A549 (cell line): ENCODE data around the gene CATSPER4. TPM values are rescaled to one million over a fixed set of nuclear protein-coding genes. Genes with fewer than 3 reads are reported as not detected.

Experiments
- ATAC-seq, 2 experiments: fragments of 200-7000 bp in 1 of 2; fragments of >200 bp in 1 of 2; cut with Nextera tagmentation in 1 of 2; cut with Tn5 transposase in 1 of 2; 3 replicates each; pipeline versions ENCODE4 v1.8.0 to v1.9.1; 2018 to 2020; ENCODE audit warnings: mild to moderate bottlenecking in 1 of 2, moderate library complexity in 1 of 2
- CTCF ChIA-PET: fragments of 300-600 bp; sonication (Branson Sonifier 250); formaldehyde crosslinking; extraction: SDS; loops from one replicate; lab custom pipeline; 2021; ENCODE audit warnings: antibody characterized with exemption, inconsistent platforms; lab: Yijun Ruan, JAX
- POLR2A ChIA-PET: fragments of 350-600 bp; formaldehyde crosslinking; extraction: SDS; loops from one replicate; lab custom pipeline; 2021; ENCODE audit warnings: antibody characterized with exemption, inconsistent platforms; lab: Yijun Ruan, JAX
- DNase-seq, 2 experiments: peaks; one replicate each; pipeline versions ENCODE4 v3.0.0 to v3.0.0-alpha.2; 2011 to 2016; ENCODE audit warnings: low read depth in 1 of 2, low spot score in 1 of 2
- FAIRE-seq: peaks from 2 replicates; lab custom pipeline; 2011; peaks lifted over from hg19 to GRCh38; lab: Jason Lieb, UNC
- H3K27ac ChIP-seq, 2 experiments: fragments of >200 bp; sonication (Bioruptor Twin); formaldehyde crosslinking; 3 replicates each; pipeline ENCODE4 v1.5.1; 2016 to 2017
- H3K4me1 ChIP-seq: fragments of >200 bp; sonication (Bioruptor Twin); formaldehyde crosslinking; 3 replicates; pipeline ENCODE4 v1.6.1; 2016
- H3K4me2 ChIP-seq: fragments of >200 bp; sonication (Bioruptor Twin); formaldehyde crosslinking; 3 replicates; pipeline ENCODE4 v1.6.1; 2016
- H3K4me3 ChIP-seq: fragments of >200 bp; sonication (Bioruptor Twin); formaldehyde crosslinking; 3 replicates; pipeline ENCODE4 v1.5.1; 2016
- H3K9me3 ChIP-seq: fragments of >200 bp; sonication (Bioruptor Twin); formaldehyde crosslinking; 3 replicates; pipeline ENCODE4 v1.6.1; 2016
- BHLHE40 ChIP-seq: IDR thresholded peaks from 2 replicates; pipeline ENCODE4 v1.6.1; 2012; ENCODE audit warnings: low read depth, low read length, inconsistent platforms
- CEBPB ChIP-seq, 2 experiments: fragments of >200 bp in 1 of 2; sonication (Bioruptor Twin) in 1 of 2; formaldehyde crosslinking in 1 of 2; IDR thresholded peaks; 2 replicates each; pipeline ENCODE4 v1.6.1; 2012 to 2016
- EP300 ChIP-seq, 2 experiments: fragments of >200 bp; sonication (Bioruptor Twin); formaldehyde crosslinking; IDR thresholded peaks; 2 replicates in 1 of 2; 3 replicates in 1 of 2; pipeline ENCODE4 v1.6.1; 2016 to 2017
- FOSB ChIP-seq: fragments of 250-450 bp; sonication (Bioruptor Pico); IDR thresholded peaks from 2 replicates; pipeline ENCODE4 v1.5.0; 2020; ENCODE audit warnings: mild to moderate bottlenecking, moderate library complexity
- FOXS1 ChIP-seq: fragments of 250-450 bp; sonication (Bioruptor Pico); IDR thresholded peaks from 2 replicates; pipeline ENCODE4 v1.5.0; 2020; ENCODE audit warnings: mild to moderate bottlenecking, moderate library complexity
- GATA3 ChIP-seq: IDR thresholded peaks from 2 replicates; pipeline ENCODE4 v1.6.1; 2012; ENCODE audit warnings: borderline replicate concordance
- HOXA7 ChIP-seq: fragments of 250-450 bp; sonication (Bioruptor Pico); IDR thresholded peaks from 2 replicates; pipeline ENCODE4 v1.5.0; 2020; ENCODE audit warnings: mild to moderate bottlenecking, moderate library complexity
- JUN ChIP-seq, 2 experiments: fragments of >200 bp; sonication (Bioruptor Twin); formaldehyde crosslinking; IDR thresholded peaks; 2 replicates in 1 of 2; 3 replicates in 1 of 2; pipeline ENCODE4 v1.6.1; 2016 to 2017
- MAZ ChIP-seq: fragments of 150-350 bp; IDR thresholded peaks from 2 replicates; pipeline ENCODE4 v1.6.1; 2014; ENCODE audit warnings: antibody characterized with exemption, low read depth, low read length, borderline replicate concordance
- MYC ChIP-seq: IDR thresholded peaks from 2 replicates; pipeline ENCODE4 v1.6.1; 2012; ENCODE audit warnings: mild to moderate bottlenecking, inconsistent platforms, low read length, improper control_type of control experiment, borderline replicate concordance
- POLR2AphosphoS2 ChIP-seq: conservative IDR thresholded peaks from 2 replicates; pipeline ENCODE4 v1.6.1; 2012; ENCODE audit warnings: low read length, improper control_type of control experiment, inconsistent platforms
- RAD21 ChIP-seq, 2 experiments: fragments of >200 bp in 1 of 2; sonication (Bioruptor Twin) in 1 of 2; formaldehyde crosslinking in 1 of 2; IDR thresholded peaks in 1 of 2; conservative IDR thresholded peaks in 1 of 2; 2 replicates in 1 of 2; 3 replicates in 1 of 2; pipeline ENCODE4 v1.6.1; 2012 to 2018; ENCODE audit warnings: inconsistent platforms in 1 of 2
- RFX5 ChIP-seq: fragments of 450-650 bp; IDR thresholded peaks from 2 replicates; pipeline ENCODE4 v1.7.1; 2014; ENCODE audit warnings: antibody characterized with exemption, mild to moderate bottlenecking, moderate library complexity
- SMC3 ChIP-seq: fragments of >200 bp; sonication (Bioruptor Twin); formaldehyde crosslinking; IDR thresholded peaks from 3 replicates; pipeline ENCODE4 v1.6.1; 2018; ENCODE audit warnings: inconsistent platforms
- TFCP2L1 ChIP-seq: fragments of 250-450 bp; sonication (Bioruptor Pico); IDR thresholded peaks from 2 replicates; pipeline ENCODE4 v1.5.0; 2021; ENCODE audit warnings: mild to moderate bottlenecking
- ZFP36 ChIP-seq: fragments of 450-650 bp; IDR thresholded peaks from 2 replicates; pipeline ENCODE4 v1.6.1; 2014; ENCODE audit warnings: borderline replicate concordance; ENCODE audit not compliant: partially characterized antibody
- ZSCAN20 ChIP-seq: fragments of 250-450 bp; sonication (Bioruptor Pico); IDR thresholded peaks from 2 replicates; pipeline ENCODE4 v1.8.0; 2022; ENCODE audit warnings: mild to moderate bottlenecking, moderate library complexity
- WGBS: methylation state at CpG from one replicate; pipeline ENCODE4 v1.1.6; 2017; ENCODE audit errors: missing lambda C conversion rate; 5-methylcytosine and 5-hydroxymethylcytosine counted together
- polyA plus RNA-seq, 4 experiments: library from polyadenylated mRNA; depleted of rRNA in 3 of 4; stranded (reverse); fragments of >200 nt; fragmentation: RNase III in 1 of 4; extraction: RNeasy Plus Mini Kit Qiagen cat#74134 plus additional on column Dnase treatment in 1 of 4; gene quantifications; 2 replicates in 3 of 4; 3 replicates in 1 of 4; pipeline ENCODE4 v1.2.3, GENCODE V29; 2011 to 2017
- TF ChIP-seq, protein P1 (sequence below): fragments of >200 bp; sonication (Bioruptor Twin); formaldehyde crosslinking; IDR thresholded peaks from 3 replicates; pipeline ENCODE4 v1.5.1; 2016
- TF ChIP-seq, protein P2 (sequence below): fragments of >200 bp; sonication (Bioruptor Twin); formaldehyde crosslinking; IDR thresholded peaks from 3 replicates; pipeline ENCODE4 v1.6.1; 2016
- TF ChIP-seq, protein P3 (sequence below): fragments of 200-600 bp; sonication (generic); IDR thresholded peaks from 2 replicates; pipeline ENCODE4 v1.6.1; 2016; ENCODE audit warnings: antibody characterized with exemption, mild to moderate bottlenecking, moderate library complexity
- TF ChIP-seq, protein P4 (sequence below): fragments of 250-450 bp; sonication (Bioruptor Pico); IDR thresholded peaks from 2 replicates; pipeline ENCODE4 v1.5.0; 2021; ENCODE audit warnings: mild to moderate bottlenecking, moderate library complexity, borderline replicate concordance

CATSPER4 gene
- polyA plus RNA-seq, 2 of the 4 experiments (the other 2 are of a cell fraction): not detected

DNA sequence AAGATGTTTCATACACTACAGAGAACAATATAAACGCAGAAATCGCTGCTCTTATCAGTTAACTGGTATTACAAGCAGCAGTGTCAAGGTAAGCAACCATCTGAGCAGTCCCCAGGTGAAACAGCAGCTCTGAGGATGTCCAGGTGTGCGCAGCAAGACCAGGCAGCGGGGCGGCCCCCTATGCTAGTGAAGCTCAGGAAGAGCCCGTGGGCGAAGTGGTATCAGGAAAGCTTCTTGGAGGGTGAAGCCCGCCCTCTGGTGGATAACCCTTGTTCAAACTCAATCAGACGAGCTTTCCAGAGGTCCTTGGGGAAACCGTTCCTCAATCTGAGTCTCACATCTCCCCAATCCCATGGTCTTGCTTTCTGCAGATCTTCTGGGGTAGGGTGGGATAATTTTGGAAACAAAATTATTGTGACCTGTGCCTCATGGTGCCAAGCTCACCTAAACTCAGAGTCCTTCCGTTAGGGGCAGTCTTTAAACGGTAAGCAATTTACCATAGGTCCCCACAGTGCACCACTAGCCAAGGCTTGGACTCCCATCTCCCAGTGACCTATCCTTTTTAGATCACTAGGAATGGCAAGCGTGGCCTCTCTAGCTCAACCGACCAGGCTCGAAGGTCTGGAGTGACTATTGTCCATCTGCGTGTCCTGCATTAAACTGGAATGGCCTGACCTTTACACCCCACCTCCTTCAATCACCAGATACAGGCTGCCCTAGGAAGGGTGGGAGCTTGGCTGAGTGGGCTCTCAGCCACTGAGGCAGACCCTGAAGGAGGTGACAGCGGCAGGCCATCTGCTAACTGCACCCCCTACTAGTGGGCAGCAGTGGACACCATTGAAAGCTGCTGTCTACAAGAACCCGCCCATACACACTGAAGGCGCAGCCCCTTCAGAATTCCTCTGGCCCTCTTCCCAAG, 45.1 kb upstream of the CATSPER4 start:
- peak; percentile 67 to 80 for DNase-seq
- ATAC-seq: peak; percentile 91 to 99
- Histone ChIP-seq H3K9me3 (no peaks in the 10 kb centered on the region), H3K4me2 (peak overlapping the region; percentile 57; the same call in 2 of the 3 replicates), H3K4me3 (no peak overlapping the region), H3K4me1 (no peaks in the 10 kb centered on the region), H3K27ac (no peak overlapping the region)
- ChIA-PET CTCF (interaction anchor here (0.7 to 10.3 kb wide), 32 partner anchors 11 to 245 kb away, joined by 3 to 143 read pairs (median 8); partner anchors contain the start of genes CEP85 and FAM110D), POLR2A (interaction anchor here (0.6 to 1.6 kb wide), 4 partner anchors 22 to 88 kb away, joined by 3 to 8 read pairs (median 8); partner anchors contain the start of genes CEP85 and PDIK1L)
- FAIRE-seq: no peak
- 11% methylated on average over 12 of the region's 19 CpGs for WGBS
- no peak for TF ChIP-seq GATA3
- TF ChIP-seq, protein P1, sequence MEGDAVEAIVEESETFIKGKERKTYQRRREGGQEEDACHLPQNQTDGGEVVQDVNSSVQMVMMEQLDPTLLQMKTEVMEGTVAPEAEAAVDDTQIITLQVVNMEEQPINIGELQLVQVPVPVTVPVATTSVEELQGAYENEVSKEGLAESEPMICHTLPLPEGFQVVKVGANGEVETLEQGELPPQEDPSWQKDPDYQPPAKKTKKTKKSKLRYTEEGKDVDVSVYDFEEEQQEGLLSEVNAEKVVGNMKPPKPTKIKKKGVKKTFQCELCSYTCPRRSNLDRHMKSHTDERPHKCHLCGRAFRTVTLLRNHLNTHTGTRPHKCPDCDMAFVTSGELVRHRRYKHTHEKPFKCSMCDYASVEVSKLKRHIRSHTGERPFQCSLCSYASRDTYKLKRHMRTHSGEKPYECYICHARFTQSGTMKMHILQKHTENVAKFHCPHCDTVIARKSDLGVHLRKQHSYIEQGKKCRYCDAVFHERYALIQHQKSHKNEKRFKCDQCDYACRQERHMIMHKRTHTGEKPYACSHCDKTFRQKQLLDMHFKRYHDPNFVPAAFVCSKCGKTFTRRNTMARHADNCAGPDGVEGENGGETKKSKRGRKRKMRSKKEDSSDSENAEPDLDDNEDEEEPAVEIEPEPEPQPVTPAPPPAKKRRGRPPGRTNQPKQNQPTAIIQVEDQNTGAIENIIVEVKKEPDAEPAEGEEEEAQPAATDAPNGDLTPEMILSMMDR: peak; percentile 71
- no peak for TF ChIP-seq POLR2AphosphoS2
- TF ChIP-seq EP300 (IDR thresholded peaks at IDR 0.05): no peak
- no peak for TF ChIP-seq BHLHE40
- TF ChIP-seq SMC3: peak; percentile 86
- no peak for TF ChIP-seq FOXS1
- TF ChIP-seq, protein P2, sequence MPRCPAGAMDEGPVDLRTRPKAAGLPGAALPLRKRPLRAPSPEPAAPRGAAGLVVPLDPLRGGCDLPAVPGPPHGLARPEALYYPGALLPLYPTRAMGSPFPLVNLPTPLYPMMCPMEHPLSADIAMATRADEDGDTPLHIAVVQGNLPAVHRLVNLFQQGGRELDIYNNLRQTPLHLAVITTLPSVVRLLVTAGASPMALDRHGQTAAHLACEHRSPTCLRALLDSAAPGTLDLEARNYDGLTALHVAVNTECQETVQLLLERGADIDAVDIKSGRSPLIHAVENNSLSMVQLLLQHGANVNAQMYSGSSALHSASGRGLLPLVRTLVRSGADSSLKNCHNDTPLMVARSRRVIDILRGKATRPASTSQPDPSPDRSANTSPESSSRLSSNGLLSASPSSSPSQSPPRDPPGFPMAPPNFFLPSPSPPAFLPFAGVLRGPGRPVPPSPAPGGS: no peak
- TF ChIP-seq TFCP2L1: no peak
- no peak for TF ChIP-seq RFX5
- no peak for TF ChIP-seq MYC
- TF ChIP-seq FOSB (CRISPR knock-in tag): no peak
- TF ChIP-seq CEBPB (IDR thresholded peaks at IDR 0.05): no peak
- TF ChIP-seq ZSCAN20 (CRISPR knock-in tag): no peak
- TF ChIP-seq, protein P3, sequence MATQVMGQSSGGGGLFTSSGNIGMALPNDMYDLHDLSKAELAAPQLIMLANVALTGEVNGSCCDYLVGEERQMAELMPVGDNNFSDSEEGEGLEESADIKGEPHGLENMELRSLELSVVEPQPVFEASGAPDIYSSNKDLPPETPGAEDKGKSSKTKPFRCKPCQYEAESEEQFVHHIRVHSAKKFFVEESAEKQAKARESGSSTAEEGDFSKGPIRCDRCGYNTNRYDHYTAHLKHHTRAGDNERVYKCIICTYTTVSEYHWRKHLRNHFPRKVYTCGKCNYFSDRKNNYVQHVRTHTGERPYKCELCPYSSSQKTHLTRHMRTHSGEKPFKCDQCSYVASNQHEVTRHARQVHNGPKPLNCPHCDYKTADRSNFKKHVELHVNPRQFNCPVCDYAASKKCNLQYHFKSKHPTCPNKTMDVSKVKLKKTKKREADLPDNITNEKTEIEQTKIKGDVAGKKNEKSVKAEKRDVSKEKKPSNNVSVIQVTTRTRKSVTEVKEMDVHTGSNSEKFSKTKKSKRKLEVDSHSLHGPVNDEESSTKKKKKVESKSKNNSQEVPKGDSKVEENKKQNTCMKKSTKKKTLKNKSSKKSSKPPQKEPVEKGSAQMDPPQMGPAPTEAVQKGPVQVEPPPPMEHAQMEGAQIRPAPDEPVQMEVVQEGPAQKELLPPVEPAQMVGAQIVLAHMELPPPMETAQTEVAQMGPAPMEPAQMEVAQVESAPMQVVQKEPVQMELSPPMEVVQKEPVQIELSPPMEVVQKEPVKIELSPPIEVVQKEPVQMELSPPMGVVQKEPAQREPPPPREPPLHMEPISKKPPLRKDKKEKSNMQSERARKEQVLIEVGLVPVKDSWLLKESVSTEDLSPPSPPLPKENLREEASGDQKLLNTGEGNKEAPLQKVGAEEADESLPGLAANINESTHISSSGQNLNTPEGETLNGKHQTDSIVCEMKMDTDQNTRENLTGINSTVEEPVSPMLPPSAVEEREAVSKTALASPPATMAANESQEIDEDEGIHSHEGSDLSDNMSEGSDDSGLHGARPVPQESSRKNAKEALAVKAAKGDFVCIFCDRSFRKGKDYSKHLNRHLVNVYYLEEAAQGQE: no peak
- TF ChIP-seq RAD21 (conservative IDR thresholded peaks at IDR 0.05 in 1 of 2, IDR thresholded peaks at IDR 0.05 in 1 of 2): peak; percentile 82 to 83
- TF ChIP-seq, protein P4, sequence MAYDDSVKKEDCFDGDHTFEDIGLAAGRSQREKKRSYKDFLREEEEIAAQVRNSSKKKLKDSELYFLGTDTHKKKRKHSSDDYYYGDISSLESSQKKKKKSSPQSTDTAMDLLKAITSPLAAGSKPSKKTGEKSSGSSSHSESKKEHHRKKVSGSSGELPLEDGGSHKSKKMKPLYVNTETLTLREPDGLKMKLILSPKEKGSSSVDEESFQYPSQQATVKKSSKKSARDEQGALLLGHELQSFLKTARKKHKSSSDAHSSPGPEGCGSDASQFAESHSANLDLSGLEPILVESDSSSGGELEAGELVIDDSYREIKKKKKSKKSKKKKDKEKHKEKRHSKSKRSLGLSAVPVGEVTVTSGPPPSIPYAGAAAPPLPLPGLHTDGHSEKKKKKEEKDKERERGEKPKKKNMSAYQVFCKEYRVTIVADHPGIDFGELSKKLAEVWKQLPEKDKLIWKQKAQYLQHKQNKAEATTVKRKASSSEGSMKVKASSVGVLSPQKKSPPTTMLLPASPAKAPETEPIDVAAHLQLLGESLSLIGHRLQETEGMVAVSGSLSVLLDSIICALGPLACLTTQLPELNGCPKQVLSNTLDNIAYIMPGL (CRISPR knock-in tag): no peak
- no peak for TF ChIP-seq ZFP36
- no peak for TF ChIP-seq JUN (IDR thresholded peaks at IDR 0.05)
- TF ChIP-seq HOXA7: no peak
- TF ChIP-seq MAZ: no peak
- TF ChIP-seq, all 56 proteins: peak for 3
